HG02610 (cell line): ENCODE measurements around the gene ZMIZ1.

ENCODE experiments used
- ATAC-seq: cut with Tn5 transposase; IDR thresholded peaks from one replicate; pipeline ENCODE4 v1.9.1; 2021; ENCODE audit warnings: mild to moderate bottlenecking, moderate library complexity; ENCODE audit not compliant: unreplicated experiment

ZMIZ1 gene

GRCh38 chr10:79301754-79302530, 233.2 kb downstream of the ZMIZ1 start:
- no peak for ATAC-seq

- ATAC-seq = no peak
Observed at GRCh38 chr10:79303631-79304478, 235.1 kb downstream of the ZMIZ1 start.

GRCh38 chr10:79304479-79305087, 235.8 kb downstream of the ZMIZ1 start:
- ATAC-seq = no peak

GRCh38 chr10:79305515-79305914, 236.7 kb downstream of the ZMIZ1 start:
- ATAC-seq = no peak

- ATAC-seq = no peak
Observed at GRCh38 chr10:79305988-79306387, 237.2 kb downstream of the ZMIZ1 start.

GRCh38 chr10:79306644-79307220, 238.0 kb downstream of the ZMIZ1 start:
- no peak for ATAC-seq

- ATAC-seq = no peak
Observed at GRCh38 chr10:79308016-79308415, 239.2 kb downstream of the ZMIZ1 start.

GRCh38 chr10:79308969-79309665, 240.4 kb downstream of the ZMIZ1 start:
- no peak for ATAC-seq

GRCh38 chr10:79310200-79310865, 241.6 kb downstream of the ZMIZ1 start:
- ATAC-seq = no peak

GRCh38 chr10:79310911-79311573, 242.3 kb downstream of the ZMIZ1 start:
- no peak for ATAC-seq

GRCh38 chr10:79311581-79312407, 243.0 kb downstream of the ZMIZ1 start:
- no peak for ATAC-seq

- no peak for ATAC-seq
Observed at GRCh38 chr10:79312601-79313187, 243.9 kb downstream of the ZMIZ1 start.

GRCh38 chr10:79313320-79313719, 244.6 kb downstream of the ZMIZ1 start:
- no peak for ATAC-seq

- ATAC-seq = no peak
Observed at GRCh38 chr10:79313911-79314439, 245.2 kb downstream of the ZMIZ1 start.

- ATAC-seq = no peak
Observed at GRCh38 chr10:79314761-79315601, 246.2 kb downstream of the ZMIZ1 start.

GRCh38 chr10:79315602-79315920, 246.8 kb downstream of the ZMIZ1 start:
- no peak for ATAC-seq

- ATAC-seq = peak; percentile 80
Observed at GRCh38 chr10:79316671-79317431, 248.1 kb downstream of the ZMIZ1 start.
